ENCODE results near the gene MAP2K7.

Gene MAP2K7

GRCh38 chr19:7912144-7912696, 8.5 kb downstream of the MAP2K7 start:
- ChIA-PET CTCF (interaction anchor here (0.9 to 1.1 kb wide), 2 partner anchors 32 to 43 kb away, joined by 3 to 4 read pairs; no protein-coding TSS in a partner anchor), POLR2A (interaction anchor here (1.1 to 2.3 kb wide), 3 partner anchors 8 to 15 kb away, joined by 3 to 15 read pairs (median 8); partner anchors contain the start of genes MAP2K7 and SNAPC2)
- H3K4me1 ChIP-seq (ENCODE audit: control insufficient read depth, insufficient read depth, low read length) = no peaks in the 10 kb centered on the region; the same call in 1 of the 2 replicates
- TF ChIP-seq HOXA7 (CRISPR knock-in tag; IDR thresholded peaks at IDR 0.05; ENCODE audit: borderline replicate concordance) (no peak), KLF8 (tag by site-specific recombination; IDR thresholded peaks at IDR 0.05) (0 out of 2 replicates have a peak, but pooled peaks have one; percentile 11)
- no peaks in the 10 kb centered on the region for H3K9me3 ChIP-seq (ENCODE audit: control insufficient read depth, insufficient read depth, low read depth, low read length)
- no peak overlapping the region for H3K4me3 ChIP-seq (ENCODE audit: low read depth, low read length)
- no peak overlapping the region for H3K27ac ChIP-seq (ENCODE audit: extremely low read depth, low read depth, low read length)
- H3K36me3 ChIP-seq (ENCODE audit: control insufficient read depth in 2 of 2, insufficient read depth in 1 of 2, low read length in 2 of 2) = peaks cover 0 to 34% of the 10 kb centered on the region in 2 experiments; a peak in 2 of 3 replicates

GRCh38 chr19:7912697-7913564, 9.3 kb downstream of the MAP2K7 start:
- Histone ChIP-seq H3K27ac (ENCODE audit: extremely low read depth, low read depth, low read length) (no peak overlapping the region), H3K36me3 (ENCODE audit: control insufficient read depth in 2 of 2, insufficient read depth in 1 of 2, low read length in 2 of 2) (peaks cover 0 to 32% of the 10 kb centered on the region in 2 experiments; a peak in 2 of 3 replicates), H3K4me3 (ENCODE audit: low read depth, low read length) (no peak overlapping the region), H3K4me1 (ENCODE audit: control insufficient read depth, insufficient read depth, low read length) (no peaks in the 10 kb centered on the region; the same call in 1 of the 2 replicates), H3K9me3 (ENCODE audit: control insufficient read depth, insufficient read depth, low read depth, low read length) (no peaks in the 10 kb centered on the region)
- CTCF ChIA-PET = interaction anchor here (0.9 kb wide), 1 partner anchor 61 kb away, joined by 4 read pairs; no protein-coding TSS in a partner anchor
- POLR2A ChIA-PET = interaction anchor here (1.1 to 2.3 kb wide), 3 partner anchors 8 to 15 kb away, joined by 3 to 15 read pairs (median 8); partner anchors contain the start of genes MAP2K7 and SNAPC2
- TF ChIP-seq YY1 (tag by site-specific recombination; IDR thresholded peaks at IDR 0.05) (no peak), IKZF3 (tag by site-specific recombination; IDR thresholded peaks at IDR 0.05) (no peak), ZFP41 (tag by site-specific recombination; IDR thresholded peaks at IDR 0.05; ENCODE audit: borderline replicate concordance) (no peak), ELK4 (IDR thresholded peaks at IDR 0.05; ENCODE audit: borderline replicate concordance, low read depth, low read length) (no peak), KLF9 (tag by site-specific recombination; IDR thresholded peaks at IDR 0.05; ENCODE audit: low read depth) (no peak), ZNF2 (tag by site-specific recombination; IDR thresholded peaks at IDR 0.05) (no peak), ZNF404 (tag by site-specific recombination; IDR thresholded peaks at IDR 0.05) (no peak), FEZF1 (tag by site-specific recombination; IDR thresholded peaks at IDR 0.05) (no peak), BCL11A (tag by site-specific recombination; IDR thresholded peaks at IDR 0.05; ENCODE audit: low read depth) (no peak), HIC1 (tag by site-specific recombination; IDR thresholded peaks at IDR 0.05) (peak; percentile 28; the same call in 1 of the 2 replicates), BCL11B (tag by site-specific recombination; IDR thresholded peaks at IDR 0.05; ENCODE audit: low read depth) (peak; percentile 19; the same call in 1 of the 2 replicates), ZNF121 (tag by site-specific recombination; IDR thresholded peaks at IDR 0.05) (no peak), REPIN1 (tag by site-specific recombination; IDR thresholded peaks at IDR 0.05; ENCODE audit: low read depth) (no peak), ZNF549 (tag by site-specific recombination; IDR thresholded peaks at IDR 0.05) (no peak), ZNF660 (tag by site-specific recombination; IDR thresholded peaks at IDR 0.05) (no peak), ZNF138 (tag by site-specific recombination; IDR thresholded peaks at IDR 0.05; ENCODE audit: borderline replicate concordance) (no peak), ZNF175 (tag by site-specific recombination; IDR thresholded peaks at IDR 0.05) (no peak), ZNF76 (tag by site-specific recombination; IDR thresholded peaks at IDR 0.05; ENCODE audit: borderline replicate concordance, low read depth) (no peak), ZBTB20 (tag by site-specific recombination; IDR thresholded peaks at IDR 0.05) (no peak), ZNF600 (tag by site-specific recombination; IDR thresholded peaks at IDR 0.05) (no peak), ZNF16 (tag by site-specific recombination; IDR thresholded peaks at IDR 0.05; ENCODE audit: low read depth) (no peak), PRDM1 (tag by site-specific recombination; IDR thresholded peaks at IDR 0.05) (no peak), GLI2 (tag by site-specific recombination; IDR thresholded peaks at IDR 0.05; ENCODE audit: borderline replicate concordance, low read depth) (no peak), GLIS2 (tag by site-specific recombination; IDR thresholded peaks at IDR 0.05) (peak; percentile 43), ZNF704 (tag by site-specific recombination; IDR thresholded peaks at IDR 0.05) (no peak), ZNF214 (tag by site-specific recombination; IDR thresholded peaks at IDR 0.05; ENCODE audit: borderline replicate concordance) (no peak), ZNF416 (tag by site-specific recombination; IDR thresholded peaks at IDR 0.05) (no peak), GLIS1 (tag by site-specific recombination; IDR thresholded peaks at IDR 0.05) (peak; percentile 75)

Measured in HEK293 (cell line).